Vagina (tissue), 2 donors: Measurements from ENCODE around the gene DNAJC7.

Experiments
- CTCF ChIP-seq, 3 experiments: fragments of 450-650 bp in 2 of 3; fragments of 200-600 bp in 1 of 3; sonication (generic) in 1 of 3; IDR thresholded peaks; one replicate each; pipeline ENCODE4 v1.5.1; 2017 to 2019; ENCODE audit warnings: antibody characterized with exemption in 3 of 3, mild to moderate bottlenecking in 2 of 3, moderate library complexity in 2 of 3
- POLR2A ChIP-seq, 2 donors: fragments of 450-650 bp; IDR thresholded peaks; one replicate each; pipeline ENCODE4 v1.6.1; 2017; ENCODE audit warnings: antibody characterized with exemption in 2 of 2, mild to moderate bottlenecking in 2 of 2, moderate library complexity in 2 of 2

GRCh38 chr17:41986634-41987033, 30.6 kb downstream of the DNAJC7 start:
- TF ChIP-seq POLR2A (IDR thresholded peaks at IDR 0.05) (no peak), CTCF (IDR thresholded peaks at IDR 0.05) (no peak)
